SK-N-SH treated with all-trans-retinoic acid at 6 μM for 48 hours (cell line): ENCODE measurements around the gene GPRIN2.

Experiments used
- ATAC-seq: fragments of 200-7000 bp; cut with Tn5 transposase; 3 replicates; pipeline ENCODE4 v1.9.1; 2020; ENCODE audit warnings: mild to moderate bottlenecking, moderate library complexity
- BACH2 ChIP-seq: fragments of 250-450 bp; sonication (Bioruptor Pico); IDR thresholded peaks from 2 replicates; pipeline ENCODE4 v1.9.0; 2021; ENCODE audit warnings: mild to moderate bottlenecking, borderline replicate concordance
- CSDC2 ChIP-seq: fragments of 250-450 bp; sonication (Bioruptor Pico); IDR thresholded peaks from 2 replicates; pipeline ENCODE4 v1.5.0; 2020; ENCODE audit warnings: mild to moderate bottlenecking, moderate library complexity
- ESRRG ChIP-seq: fragments of 250-450 bp; sonication (Bioruptor Pico); IDR thresholded peaks from 2 replicates; pipeline ENCODE4 v1.6.1; 2021; ENCODE audit warnings: mild to moderate bottlenecking
- GLIS3 ChIP-seq: fragments of 250-450 bp; sonication (Bioruptor Pico); IDR thresholded peaks from 2 replicates; pipeline ENCODE4 v1.5.0; 2020; ENCODE audit warnings: mild to moderate bottlenecking, moderate library complexity
- ISL1 ChIP-seq: fragments of 250-450 bp; sonication (Bioruptor Pico); IDR thresholded peaks from 2 replicates; pipeline ENCODE4 v2.1.2; 2022; ENCODE audit warnings: mild to moderate bottlenecking, moderate library complexity
- OSR1 ChIP-seq: fragments of 250-450 bp; sonication (Bioruptor Pico); IDR thresholded peaks from 2 replicates; pipeline ENCODE4 v1.8.0; 2022; ENCODE audit warnings: moderate library complexity, mild to moderate bottlenecking, inconsistent platforms
- PPARA ChIP-seq: fragments of 250-450 bp; sonication (Bioruptor Pico); IDR thresholded peaks from 2 replicates; pipeline ENCODE4 v1.5.0; 2020; ENCODE audit warnings: mild to moderate bottlenecking, borderline replicate concordance
- RARB ChIP-seq: fragments of 250-450 bp; sonication (Bioruptor Pico); IDR thresholded peaks from 2 replicates; pipeline ENCODE4 v1.8.0; 2021; ENCODE audit warnings: mild to moderate bottlenecking, moderate library complexity
- SNAI2 ChIP-seq: fragments of 250-450 bp; sonication (Bioruptor Pico); IDR thresholded peaks from 2 replicates; pipeline ENCODE4 v1.5.0; 2020; ENCODE audit warnings: mild to moderate bottlenecking, moderate library complexity
- TCF4 ChIP-seq: fragments of 250-450 bp; sonication (Bioruptor Pico); IDR thresholded peaks from 2 replicates; pipeline ENCODE4 v1.8.0; 2021; ENCODE audit warnings: mild to moderate bottlenecking, moderate library complexity, borderline replicate concordance
- TOX ChIP-seq: fragments of 250-450 bp; sonication (Bioruptor Pico); IDR thresholded peaks from 2 replicates; pipeline ENCODE4 v1.8.0; 2021; ENCODE audit warnings: mild to moderate bottlenecking, moderate library complexity, borderline replicate concordance
- ZC3H10 ChIP-seq: fragments of 250-450 bp; sonication (Bioruptor Pico); IDR thresholded peaks from 2 replicates; pipeline ENCODE4 v1.5.1; 2021; ENCODE audit warnings: mild to moderate bottlenecking, moderate library complexity
- ZFP3 ChIP-seq: fragments of 250-450 bp; sonication (Bioruptor Pico); IDR thresholded peaks from 2 replicates; pipeline ENCODE4 v1.5.0; 2020; ENCODE audit warnings: mild to moderate bottlenecking, moderate library complexity
- ZNF565 ChIP-seq: fragments of 450-650 bp; formaldehyde crosslinking; conservative IDR thresholded peaks from 2 replicates; pipeline ENCODE4 v1.5.0; 2020; ENCODE audit warnings: low read depth, mild to moderate bottlenecking, moderate library complexity
- ZNF70 ChIP-seq: fragments of 450-650 bp; formaldehyde crosslinking; IDR thresholded peaks from 2 replicates; pipeline ENCODE4 v1.5.0; 2020; ENCODE audit warnings: mild to moderate bottlenecking, moderate library complexity
- ZNF8 ChIP-seq: fragments of 450-650 bp; formaldehyde crosslinking; IDR thresholded peaks from 2 replicates; pipeline ENCODE4 v1.5.0; 2020; ENCODE audit warnings: mild to moderate bottlenecking, moderate library complexity
- TF ChIP-seq, protein P1 (sequence below): fragments of 250-450 bp; sonication (Bioruptor Pico); IDR thresholded peaks from 2 replicates; pipeline ENCODE4 v1.5.1; 2020; ENCODE audit warnings: low read depth, mild to moderate bottlenecking, moderate library complexity
- TF ChIP-seq, protein P2 (sequence below): fragments of 250-450 bp; sonication (Bioruptor Pico); IDR thresholded peaks from 2 replicates; pipeline ENCODE4 v1.5.1; 2021; ENCODE audit warnings: mild to moderate bottlenecking, moderate library complexity
- TF ChIP-seq, protein P3 (sequence below): fragments of 250-450 bp; sonication (Bioruptor Pico); IDR thresholded peaks from 2 replicates; pipeline ENCODE4 v1.8.0; 2021; ENCODE audit warnings: low read depth, mild to moderate bottlenecking, moderate library complexity, borderline replicate concordance

GPRIN2 gene

DNA sequence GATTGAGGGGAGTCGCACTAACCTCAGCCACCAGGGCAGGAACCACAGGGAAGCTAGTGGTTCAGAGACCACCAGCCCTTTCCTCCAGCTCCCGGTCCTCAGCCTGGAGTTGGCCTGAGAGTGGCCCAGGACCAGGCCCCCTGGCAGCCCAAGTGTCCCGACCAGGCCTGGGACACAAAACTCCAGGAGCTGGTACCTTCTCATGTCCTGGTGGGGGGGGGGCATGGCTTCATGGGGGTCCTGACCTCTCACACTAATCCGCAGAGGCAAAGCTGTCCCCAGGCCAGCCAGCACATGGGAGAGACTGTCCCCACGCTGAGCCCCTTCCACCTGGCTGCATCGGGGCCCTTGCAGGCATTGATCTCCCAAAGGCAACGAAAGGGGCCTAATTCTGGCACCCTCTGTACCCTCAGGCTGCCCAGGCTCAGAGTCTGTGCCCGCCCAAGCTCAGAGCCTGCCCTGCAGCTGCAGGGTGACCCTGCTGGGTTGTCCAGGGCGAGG is 28.2 kb downstream of the GPRIN2 start:
- no peak for ATAC-seq
- TF ChIP-seq GLIS3 (CRISPR knock-in tag) = no peak

DNA sequence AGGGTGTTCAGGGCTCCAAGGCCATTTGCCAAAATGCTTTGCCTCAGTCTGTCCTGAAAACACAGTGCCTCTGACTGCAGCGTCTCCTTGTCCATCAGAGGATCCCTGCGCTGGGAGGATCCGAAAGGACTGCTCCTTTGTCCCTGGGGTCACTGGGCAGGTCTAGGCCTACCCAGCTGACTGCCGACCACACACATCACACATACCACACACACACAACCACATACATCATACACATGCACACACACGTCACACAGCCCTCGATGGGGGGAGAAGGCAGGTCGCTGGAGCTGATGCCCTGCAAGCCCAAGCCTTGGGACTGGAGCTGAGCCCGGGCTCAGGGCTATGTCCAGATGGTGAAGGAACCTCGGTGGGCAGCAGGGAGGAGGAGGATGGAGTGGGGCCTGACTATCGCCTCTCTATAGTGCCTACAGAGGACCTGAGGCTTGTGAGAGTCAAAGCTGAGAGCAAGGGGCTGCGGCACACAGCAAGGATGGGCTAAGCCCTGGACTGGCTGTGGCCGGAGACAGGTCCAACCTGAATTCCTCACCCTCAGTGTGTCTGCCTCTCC is 29.1 kb downstream of the GPRIN2 start:
- no peak for ATAC-seq
- TF ChIP-seq ZNF8 (CRISPR knock-in tag) (no peak), ZNF70 (CRISPR knock-in tag) (no peak), ZC3H10 (CRISPR knock-in tag) (no peak), ISL1 (CRISPR knock-in tag) (no peak), RARB (CRISPR knock-in tag) (no peak), TCF4 (no peak), SNAI2 (CRISPR knock-in tag) (no peak), CSDC2 (no peak), TOX (no peak), OSR1 (no peak), ZFP3 (CRISPR knock-in tag) (no peak)
- TF ChIP-seq, protein P1, sequence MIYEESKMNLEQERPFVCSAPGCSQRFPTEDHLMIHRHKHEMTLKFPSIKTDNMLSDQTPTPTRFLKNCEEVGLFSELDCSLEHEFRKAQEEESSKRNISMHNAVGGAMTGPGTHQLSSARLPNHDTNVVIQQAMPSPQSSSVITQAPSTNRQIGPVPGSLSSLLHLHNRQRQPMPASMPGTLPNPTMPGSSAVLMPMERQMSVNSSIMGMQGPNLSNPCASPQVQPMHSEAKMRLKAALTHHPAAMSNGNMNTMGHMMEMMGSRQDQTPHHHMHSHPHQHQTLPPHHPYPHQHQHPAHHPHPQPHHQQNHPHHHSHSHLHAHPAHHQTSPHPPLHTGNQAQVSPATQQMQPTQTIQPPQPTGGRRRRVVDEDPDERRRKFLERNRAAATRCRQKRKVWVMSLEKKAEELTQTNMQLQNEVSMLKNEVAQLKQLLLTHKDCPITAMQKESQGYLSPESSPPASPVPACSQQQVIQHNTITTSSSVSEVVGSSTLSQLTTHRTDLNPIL (CRISPR knock-in tag) = no peak
- TF ChIP-seq, protein P2, sequence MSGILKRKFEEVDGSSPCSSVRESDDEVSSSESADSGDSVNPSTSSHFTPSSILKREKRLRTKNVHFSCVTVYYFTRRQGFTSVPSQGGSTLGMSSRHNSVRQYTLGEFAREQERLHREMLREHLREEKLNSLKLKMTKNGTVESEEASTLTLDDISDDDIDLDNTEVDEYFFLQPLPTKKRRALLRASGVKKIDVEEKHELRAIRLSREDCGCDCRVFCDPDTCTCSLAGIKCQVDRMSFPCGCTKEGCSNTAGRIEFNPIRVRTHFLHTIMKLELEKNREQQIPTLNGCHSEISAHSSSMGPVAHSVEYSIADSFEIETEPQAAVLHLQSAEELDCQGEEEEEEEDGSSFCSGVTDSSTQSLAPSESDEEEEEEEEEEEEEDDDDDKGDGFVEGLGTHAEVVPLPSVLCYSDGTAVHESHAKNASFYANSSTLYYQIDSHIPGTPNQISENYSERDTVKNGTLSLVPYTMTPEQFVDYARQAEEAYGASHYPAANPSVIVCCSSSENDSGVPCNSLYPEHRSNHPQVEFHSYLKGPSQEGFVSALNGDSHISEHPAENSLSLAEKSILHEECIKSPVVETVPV (CRISPR knock-in tag) = no peak
- TF ChIP-seq, protein P3, sequence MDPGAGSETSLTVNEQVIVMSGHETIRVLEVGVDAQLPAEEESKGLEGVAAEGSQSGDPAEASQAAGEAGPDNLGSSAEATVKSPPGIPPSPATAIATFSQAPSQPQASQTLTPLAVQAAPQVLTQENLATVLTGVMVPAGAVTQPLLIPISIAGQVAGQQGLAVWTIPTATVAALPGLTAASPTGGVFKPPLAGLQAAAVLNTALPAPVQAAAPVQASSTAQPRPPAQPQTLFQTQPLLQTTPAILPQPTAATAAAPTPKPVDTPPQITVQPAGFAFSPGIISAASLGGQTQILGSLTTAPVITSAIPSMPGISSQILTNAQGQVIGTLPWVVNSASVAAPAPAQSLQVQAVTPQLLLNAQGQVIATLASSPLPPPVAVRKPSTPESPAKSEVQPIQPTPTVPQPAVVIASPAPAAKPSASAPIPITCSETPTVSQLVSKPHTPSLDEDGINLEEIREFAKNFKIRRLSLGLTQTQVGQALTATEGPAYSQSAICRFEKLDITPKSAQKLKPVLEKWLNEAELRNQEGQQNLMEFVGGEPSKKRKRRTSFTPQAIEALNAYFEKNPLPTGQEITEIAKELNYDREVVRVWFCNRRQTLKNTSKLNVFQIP (CRISPR knock-in tag) = no peak

DNA sequence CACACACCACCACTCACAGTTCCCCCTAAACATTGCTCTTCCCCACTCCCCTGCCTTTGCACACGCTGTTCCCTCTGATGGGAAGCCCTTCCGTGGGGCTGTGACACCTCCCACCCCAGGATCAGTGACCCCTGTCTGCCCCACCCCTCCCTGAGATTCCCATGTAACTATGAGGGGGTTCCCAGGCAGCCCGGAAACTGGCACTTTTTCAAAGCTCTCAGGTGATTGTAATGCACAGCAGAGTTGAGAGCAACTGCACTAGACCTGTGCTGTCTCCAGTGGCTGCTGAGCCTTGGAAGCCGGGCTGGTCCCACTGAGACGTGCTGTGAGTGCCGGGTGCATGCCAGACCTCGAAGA is 29.8 kb downstream of the GPRIN2 start:
- no peak for ATAC-seq
- TF ChIP-seq BACH2 (CRISPR knock-in tag) = no peak
- no peak for TF ChIP-seq ESRRG (CRISPR knock-in tag)
- no peak for TF ChIP-seq ISL1 (CRISPR knock-in tag)
- TF ChIP-seq, protein P3 (CRISPR knock-in tag) = no peak
- TF ChIP-seq, protein P2 (CRISPR knock-in tag) = no peak
- TF ChIP-seq GLIS3 (CRISPR knock-in tag) = no peak
- TF ChIP-seq ZFP3 (CRISPR knock-in tag) = no peak
- no peak for TF ChIP-seq PPARA (CRISPR knock-in tag)
- TF ChIP-seq ZNF70 (CRISPR knock-in tag) = no peak

DNA sequence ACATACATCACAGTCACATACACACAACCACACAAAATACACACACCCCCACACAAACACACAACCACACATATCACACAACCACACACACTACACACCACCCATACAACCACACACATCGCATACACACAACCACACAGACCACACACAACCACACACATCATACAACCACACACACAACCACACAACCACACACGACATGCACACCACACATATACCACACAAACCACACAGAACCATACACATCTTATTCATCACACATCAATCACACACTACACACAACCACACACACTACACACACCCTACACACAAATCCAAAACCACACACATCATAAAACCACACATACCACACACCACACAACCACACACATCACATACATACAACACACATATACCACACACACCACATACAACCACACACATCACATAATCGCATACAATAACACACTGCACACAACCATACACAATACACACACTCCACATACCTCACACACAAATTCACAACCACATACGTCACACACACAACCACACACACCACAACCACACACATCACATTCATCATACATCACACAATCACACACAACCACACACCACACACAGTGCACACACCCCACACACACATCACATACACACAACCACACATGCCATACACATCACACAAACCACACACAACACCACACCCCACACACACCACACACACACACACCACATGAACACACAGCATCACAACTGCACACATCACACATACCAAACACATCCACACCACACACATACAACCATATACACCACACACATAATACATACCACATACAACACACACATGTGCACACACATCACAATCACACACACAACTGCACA is 30.4 kb downstream of the GPRIN2 start:
- ATAC-seq = no peak
- TF ChIP-seq TCF4 (no peak), RARB (CRISPR knock-in tag) (no peak), ZC3H10 (CRISPR knock-in tag) (no peak), ISL1 (CRISPR knock-in tag) (no peak), PPARA (CRISPR knock-in tag) (no peak), OSR1 (no peak), ZNF565 (CRISPR knock-in tag) (no peak), SNAI2 (CRISPR knock-in tag) (no peak), CSDC2 (no peak), TOX (no peak)
- TF ChIP-seq, protein P1 (CRISPR knock-in tag) = no peak
- TF ChIP-seq, protein P2 (CRISPR knock-in tag) = no peak
